ENCODE results near the gene TSPAN8. TPM values are rescaled to one million over a fixed set of nuclear protein-coding genes. Genes with fewer than 3 reads are reported as not detected.
"Not testable (repeated sequence)": the region's sequence is repeated elsewhere in the genome, so short reads cannot be mapped to it uniquely, and the experiment has no call there.

The TSPAN8 gene
- total RNA-seq, 4 donors from 2014 or later, result 23.1 to 80.6 (median 39.9) TPM

DNA sequence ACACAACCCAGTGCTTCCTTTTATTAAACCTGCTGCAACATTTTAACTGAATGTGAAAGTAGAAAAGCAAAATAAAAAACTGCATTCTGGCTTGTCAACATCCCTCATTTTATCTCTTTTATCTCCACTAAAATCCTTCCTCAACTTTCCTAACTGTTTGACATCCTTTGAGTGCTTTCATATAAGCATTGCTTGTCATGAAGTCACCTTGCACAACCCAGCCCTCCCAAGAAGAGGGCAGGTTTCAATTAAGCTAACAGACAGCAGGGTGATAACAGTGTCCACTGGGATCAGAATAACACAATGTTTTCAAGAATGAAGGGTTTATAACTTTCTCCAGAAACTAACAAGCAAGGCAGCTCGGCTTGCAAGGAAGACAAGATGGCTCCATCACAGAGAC is 16.3 kb upstream of the TSPAN8 start:
- TF ChIP-seq POLR2A (IDR thresholded peaks at IDR 0.05), result no peak
- TF ChIP-seq, protein P1, sequence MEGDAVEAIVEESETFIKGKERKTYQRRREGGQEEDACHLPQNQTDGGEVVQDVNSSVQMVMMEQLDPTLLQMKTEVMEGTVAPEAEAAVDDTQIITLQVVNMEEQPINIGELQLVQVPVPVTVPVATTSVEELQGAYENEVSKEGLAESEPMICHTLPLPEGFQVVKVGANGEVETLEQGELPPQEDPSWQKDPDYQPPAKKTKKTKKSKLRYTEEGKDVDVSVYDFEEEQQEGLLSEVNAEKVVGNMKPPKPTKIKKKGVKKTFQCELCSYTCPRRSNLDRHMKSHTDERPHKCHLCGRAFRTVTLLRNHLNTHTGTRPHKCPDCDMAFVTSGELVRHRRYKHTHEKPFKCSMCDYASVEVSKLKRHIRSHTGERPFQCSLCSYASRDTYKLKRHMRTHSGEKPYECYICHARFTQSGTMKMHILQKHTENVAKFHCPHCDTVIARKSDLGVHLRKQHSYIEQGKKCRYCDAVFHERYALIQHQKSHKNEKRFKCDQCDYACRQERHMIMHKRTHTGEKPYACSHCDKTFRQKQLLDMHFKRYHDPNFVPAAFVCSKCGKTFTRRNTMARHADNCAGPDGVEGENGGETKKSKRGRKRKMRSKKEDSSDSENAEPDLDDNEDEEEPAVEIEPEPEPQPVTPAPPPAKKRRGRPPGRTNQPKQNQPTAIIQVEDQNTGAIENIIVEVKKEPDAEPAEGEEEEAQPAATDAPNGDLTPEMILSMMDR (IDR thresholded peaks at IDR 0.05), result no peak
- no peak for TF ChIP-seq EP300 (IDR thresholded peaks at IDR 0.05)
- no peak overlapping the region for H3K4me3 ChIP-seq
- no peak overlapping the region for H3K27ac ChIP-seq
- H3K9me3 ChIP-seq, result no peaks in the 10 kb centered on the region
- 56 to 57% methylated on average over 1 of the region's 1 CpG for WGBS, 2 donors
- H3K36me3 ChIP-seq, result no peaks in the 10 kb centered on the region
- H3K27me3 ChIP-seq, result no peaks in the 10 kb centered on the region
- no peak for DNase-seq (ENCODE audit: low spot score in 2 of 2)
- no peaks in the 10 kb centered on the region for H3K4me1 ChIP-seq

DNA sequence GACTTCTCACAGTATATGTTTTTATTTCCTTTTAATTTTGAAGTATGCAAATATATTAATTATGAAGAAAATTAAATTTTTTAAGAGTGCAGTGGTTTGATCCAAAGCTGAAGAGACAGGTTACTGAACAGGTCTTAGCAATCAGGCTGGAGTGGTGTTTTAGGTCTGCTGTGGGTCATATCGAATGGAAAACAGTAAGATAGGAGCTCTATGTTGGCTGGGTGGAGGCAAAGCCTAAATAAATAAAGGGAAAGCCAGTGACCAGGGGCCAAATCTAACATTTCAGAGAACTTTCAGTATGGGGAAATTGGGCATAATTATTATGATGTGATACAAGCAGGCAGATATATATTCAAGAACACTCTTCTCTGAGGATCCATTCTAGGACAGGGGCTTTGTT is 12.7 kb upstream of the TSPAN8 start:
- DNase-seq (ENCODE audit: low spot score in 2 of 2), result no peak
- H3K4me1 ChIP-seq, result no peaks in the 10 kb centered on the region
- no peak overlapping the region for H3K4me3 ChIP-seq
- peaks cover 0 to 5% (median 0%) of the 10 kb centered on the region in 4 donors for H3K9me3 ChIP-seq
- H3K36me3 ChIP-seq, result no peaks in the 10 kb centered on the region
- no peak overlapping the region for H3K27ac ChIP-seq
- WGBS, 2 donors, result 80 to 89% methylated on average over 1 of the region's 1 CpG
- TF ChIP-seq, protein P1 (IDR thresholded peaks at IDR 0.05), result no peak
- TF ChIP-seq EP300 (IDR thresholded peaks at IDR 0.05), result no peak
- TF ChIP-seq POLR2A (IDR thresholded peaks at IDR 0.05), result no peak
- H3K27me3 ChIP-seq, result no peaks in the 10 kb centered on the region

DNA sequence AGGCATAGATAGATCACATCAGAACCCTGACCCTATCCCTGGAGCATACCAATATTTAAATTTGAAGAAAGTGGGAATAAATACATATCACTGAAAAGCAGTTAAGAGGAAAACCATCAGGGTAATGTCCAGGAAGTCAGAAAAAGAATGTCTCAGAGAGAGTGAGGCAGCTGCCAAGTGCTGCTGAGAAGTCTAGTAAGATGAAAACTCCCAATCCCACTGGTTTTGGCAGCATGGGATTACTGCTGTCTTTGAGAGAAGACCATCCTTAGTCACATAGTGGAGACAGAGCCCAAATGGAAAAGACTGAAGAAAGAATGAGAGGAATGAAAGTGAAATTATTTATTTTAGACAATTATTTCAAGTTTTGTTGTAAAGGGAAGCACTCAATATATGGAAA is 11.5 kb upstream of the TSPAN8 start:
- DNase-seq (ENCODE audit: low spot score in 2 of 2), result no peak
- Histone ChIP-seq H3K27ac (no peak overlapping the region), H3K9me3 (peaks cover 0 to 5% (median 0%) of the 10 kb centered on the region in 4 donors), H3K4me1 (peaks cover 0 to 8% (median 3%) of the 10 kb centered on the region in 4 donors), H3K36me3 (no peaks in the 10 kb centered on the region), H3K27me3 (no peaks in the 10 kb centered on the region), H3K4me3 (no peak overlapping the region)
- TF ChIP-seq, protein P1 (IDR thresholded peaks at IDR 0.05), result no peak
- no peak for TF ChIP-seq POLR2A (IDR thresholded peaks at IDR 0.05)
- TF ChIP-seq EP300 (IDR thresholded peaks at IDR 0.05), result no peak

DNA sequence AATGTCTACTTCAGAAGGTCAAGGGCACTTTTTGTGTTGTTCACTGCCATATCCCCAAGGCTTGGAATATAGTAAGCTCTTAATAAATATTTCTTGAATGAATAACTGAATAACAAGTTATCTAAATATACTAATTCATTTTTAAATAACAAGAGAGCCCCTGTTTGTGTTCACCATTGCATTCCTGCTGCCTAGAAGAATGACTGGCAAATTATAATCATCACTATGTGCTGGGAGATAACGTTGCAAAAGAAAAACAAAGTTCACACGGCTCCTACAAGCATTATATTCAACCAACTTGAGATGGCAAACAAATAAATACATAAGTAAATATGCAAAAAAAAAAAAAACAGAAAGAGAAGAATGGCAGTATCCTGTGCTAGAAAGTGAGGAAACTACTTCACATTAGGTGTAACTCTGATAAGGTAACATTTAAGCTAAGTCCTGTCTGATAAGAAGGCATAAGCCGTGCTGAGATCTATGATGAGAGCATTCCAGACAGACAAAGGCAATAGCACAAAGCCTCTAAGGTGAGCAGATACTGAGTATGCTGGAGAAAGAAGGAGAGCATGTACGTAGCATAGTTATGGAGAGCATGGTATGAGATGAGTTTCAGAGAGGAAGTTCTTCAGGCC is 9.2 kb upstream of the TSPAN8 start:
- Histone ChIP-seq H3K27me3 (no peaks in the 10 kb centered on the region), H3K4me1 (peaks cover 0 to 23% (median 9%) of the 10 kb centered on the region in 4 donors), H3K27ac (no peak overlapping the region), H3K9me3 (peaks cover 0 to 5% (median 0%) of the 10 kb centered on the region in 4 donors), H3K4me3 (no peak overlapping the region), H3K36me3 (no peaks in the 10 kb centered on the region)
- TF ChIP-seq POLR2A (IDR thresholded peaks at IDR 0.05), result no peak
- no peak for DNase-seq (ENCODE audit: low spot score in 2 of 2)
- WGBS, 2 donors, result 61 to 62% methylated on average over 4 of the region's 4 CpGs

DNA sequence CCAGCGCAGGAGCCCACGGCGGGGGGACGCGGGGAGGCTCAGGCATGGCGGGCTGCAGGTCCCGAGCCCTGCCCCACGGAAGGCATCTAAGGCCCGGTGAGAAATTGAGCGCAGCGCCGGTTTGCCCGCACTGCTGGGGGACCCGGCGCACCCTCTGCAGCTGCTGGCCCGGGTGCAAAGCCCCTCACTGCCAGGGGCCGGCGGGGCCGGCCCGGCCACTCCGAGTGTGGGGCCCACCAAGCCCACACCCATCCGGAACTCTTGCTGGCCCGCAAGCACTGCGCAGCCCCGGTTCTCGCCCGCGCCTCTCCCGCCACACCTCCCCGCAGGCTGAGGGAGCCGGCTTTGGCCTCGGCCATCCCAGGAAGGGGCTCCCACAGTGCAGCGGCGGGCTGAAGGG is 8.5 kb upstream of the TSPAN8 start:
- Histone ChIP-seq H3K27ac (no peak overlapping the region), H3K4me1 (peaks cover 0 to 23% (median 9%) of the 10 kb centered on the region in 4 donors), H3K36me3 (no peaks in the 10 kb centered on the region), H3K9me3 (peaks cover 0 to 5% (median 0%) of the 10 kb centered on the region in 4 donors), H3K4me3 (no peak overlapping the region), H3K27me3 (no peaks in the 10 kb centered on the region)
- TF ChIP-seq, protein P1 (IDR thresholded peaks at IDR 0.05), result no peak
- no peak for TF ChIP-seq EP300 (IDR thresholded peaks at IDR 0.05)
- WGBS, 2 donors, result 96 to 98% methylated on average over 34 of the region's 34 CpGs
- DNase-seq (ENCODE audit: low spot score in 2 of 2), result no peak

DNA sequence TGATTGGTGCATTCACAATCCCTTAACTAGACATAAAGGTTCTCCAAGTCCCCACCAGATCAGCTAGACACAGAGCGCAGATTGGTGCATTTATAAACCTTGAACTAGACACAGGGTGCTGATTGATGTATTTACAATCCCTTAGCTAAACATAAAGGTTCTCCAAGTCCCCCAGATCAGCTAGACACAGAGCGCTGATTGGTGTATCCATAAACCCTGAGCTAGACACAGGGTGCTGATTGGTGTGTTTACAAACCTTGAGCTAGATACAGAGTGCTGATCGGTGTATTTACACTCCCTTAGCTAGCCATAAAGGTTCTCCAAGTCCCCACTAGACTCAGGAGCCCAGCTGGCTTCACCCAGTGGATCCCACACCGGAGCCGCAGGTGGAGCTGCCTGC is 8.0 kb upstream of the TSPAN8 start:
- 94 to 97% methylated on average over 5 of the region's 5 CpGs for WGBS, 2 donors
- not testable (repeated sequence) for DNase-seq (ENCODE audit: low spot score in 2 of 2)
- peaks cover 0 to 23% (median 9%) of the 10 kb centered on the region in 4 donors for H3K4me1 ChIP-seq

More for the DNA sequence above, 8.0 kb upstream of the TSPAN8 start:
- H3K4me3 ChIP-seq, H3K27me3 ChIP-seq, H3K36me3 ChIP-seq, H3K9me3 ChIP-seq, H3K27ac ChIP-seq: not testable (repeated sequence)
